Vagina (tissue), 2 donors: Measurements from ENCODE around the gene PRR30. TPM values are rescaled to one million over a fixed set of nuclear protein-coding genes. Genes with fewer than 3 reads are reported as not detected.
A peak's percentile ranks its signal among the peaks of the same experiment; 100 is the strongest.

Source experiments
- DNase-seq, 2 donors: peaks; one replicate each; pipeline ENCODE4 v3.0.0-alpha.2; 2017; ENCODE audit errors: extremely low spot score in 2 of 2
- H3K27ac ChIP-seq: fragments of 200-600 bp; sonication (generic); one replicate; pipeline ENCODE4 v1.5.1; 2019
- H3K27me3 ChIP-seq: fragments of 200-600 bp; sonication (generic); one replicate; pipeline ENCODE4 v1.5.1; 2019
- H3K36me3 ChIP-seq, 2 donors: fragments of 200-600 bp; sonication (generic); one replicate each; pipeline ENCODE4 v1.5.1; 2017 to 2019
- H3K4me1 ChIP-seq: fragments of 200-600 bp; sonication (generic); one replicate; pipeline ENCODE4 v1.5.1; 2019
- H3K4me3 ChIP-seq, 2 donors: fragments of 200-600 bp; sonication (generic); 1 replicate in 1 of 2; 2 replicates in 1 of 2; pipeline ENCODE4 v1.5.1; 2016 to 2019
- H3K9me3 ChIP-seq: fragments of 200-600 bp; sonication (generic); one replicate; pipeline ENCODE4 v1.5.1; 2019
- CTCF ChIP-seq, 3 experiments: fragments of 450-650 bp in 2 of 3; fragments of 200-600 bp in 1 of 3; sonication (generic) in 1 of 3; IDR thresholded peaks; one replicate each; pipeline ENCODE4 v1.5.1; 2017 to 2019; ENCODE audit warnings: antibody characterized with exemption in 3 of 3, mild to moderate bottlenecking in 2 of 3, moderate library complexity in 2 of 3
- POLR2A ChIP-seq, 2 donors: fragments of 450-650 bp; IDR thresholded peaks; one replicate each; pipeline ENCODE4 v1.6.1; 2017; ENCODE audit warnings: antibody characterized with exemption in 2 of 2, mild to moderate bottlenecking in 2 of 2, moderate library complexity in 2 of 2
- POLR2AphosphoS5 ChIP-seq, 2 donors: sonication (generic); formaldehyde crosslinking; IDR thresholded peaks; one replicate each; pipeline ENCODE4 v1.9.0; 2017; ENCODE audit warnings: antibody characterized with exemption in 2 of 2, mild to moderate bottlenecking in 2 of 2, low read depth in 1 of 2; ENCODE audit not compliant: insufficient read depth in 1 of 2
- intact Hi-C: fragments of 100-400 bp; cut with DNase I; formaldehyde crosslinking; loops from one replicate; pipeline ENCODE4 v1.15.1; 2023
- total RNA-seq: library from RNA; depleted of rRNA; stranded (reverse); fragments of >200 nt; gene quantifications from one replicate; pipeline ENCODE4 v1.2.3, GENCODE V29; 2016

Gene PRR30
- total RNA-seq, 1 donor from 2014 or later = not detected

DNA sequence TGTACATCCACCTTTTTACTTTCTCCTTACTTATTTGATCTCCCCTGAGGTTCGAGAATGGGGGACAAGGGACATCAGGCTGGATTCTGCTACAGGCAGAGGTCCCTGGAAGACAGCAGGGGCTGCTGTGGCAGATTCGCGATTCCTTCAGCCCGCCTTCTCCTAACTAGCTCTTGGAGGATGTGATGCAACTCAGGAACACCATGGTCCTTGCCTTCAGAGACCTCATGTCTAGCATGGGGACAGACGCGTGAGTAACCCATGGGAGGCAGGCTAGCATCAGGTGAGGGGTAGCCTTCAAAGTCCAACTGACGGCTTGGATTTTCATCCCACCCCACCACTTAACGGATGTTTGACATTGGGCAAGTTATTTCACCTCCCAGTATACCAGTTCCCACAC is 8.7 kb upstream of the PRR30 start:
- no peaks in the 10 kb centered on the region for H3K27me3 ChIP-seq
- H3K27ac ChIP-seq = no peak overlapping the region
- TF ChIP-seq CTCF (IDR thresholded peaks at IDR 0.05) (no peak), POLR2A (IDR thresholded peaks at IDR 0.05) (no peak), POLR2AphosphoS5 (IDR thresholded peaks at IDR 0.05; ENCODE audit: insufficient read depth in 1 of 2, low read depth in 1 of 2) (no peak)
- intact Hi-C loops = no loop called here
- no peaks in the 10 kb centered on the region for H3K36me3 ChIP-seq
- H3K4me3 ChIP-seq = no peak overlapping the region
- DNase-seq = no peak
- H3K4me1 ChIP-seq = no peaks in the 10 kb centered on the region
- no peaks in the 10 kb centered on the region for H3K9me3 ChIP-seq

DNA sequence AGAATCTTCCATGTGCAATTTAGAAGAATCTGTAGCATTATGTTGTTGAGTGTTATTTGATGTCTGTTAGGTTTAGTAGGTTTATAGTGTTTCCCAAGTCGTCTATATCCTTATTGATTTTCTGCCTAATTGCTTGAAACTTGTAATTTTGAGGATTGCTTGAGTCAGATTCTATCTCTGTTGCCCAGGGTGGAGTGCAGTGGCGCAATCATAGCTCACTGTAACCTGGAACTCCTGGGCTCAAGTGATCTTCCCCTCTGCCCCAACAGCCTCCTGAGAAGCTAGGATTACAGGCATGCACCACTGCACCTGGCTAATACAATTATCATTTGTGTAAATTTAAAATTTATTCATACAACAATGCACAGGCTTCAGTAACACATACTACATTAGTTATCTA is 6.5 kb upstream of the PRR30 start:
- no peak for TF ChIP-seq CTCF (IDR thresholded peaks at IDR 0.05)
- TF ChIP-seq POLR2A (IDR thresholded peaks at IDR 0.05) = no peak
- TF ChIP-seq POLR2AphosphoS5 (IDR thresholded peaks at IDR 0.05; ENCODE audit: insufficient read depth in 1 of 2, low read depth in 1 of 2) = no peak
- no peaks in the 10 kb centered on the region for H3K27me3 ChIP-seq
- H3K4me3 ChIP-seq = no peak overlapping the region
- H3K9me3 ChIP-seq = no peaks in the 10 kb centered on the region
- no peak overlapping the region for H3K27ac ChIP-seq
- no peaks in the 10 kb centered on the region for H3K36me3 ChIP-seq
- intact Hi-C loops = no loop called here
- no peaks in the 10 kb centered on the region for H3K4me1 ChIP-seq
- DNase-seq = no peak

DNA sequence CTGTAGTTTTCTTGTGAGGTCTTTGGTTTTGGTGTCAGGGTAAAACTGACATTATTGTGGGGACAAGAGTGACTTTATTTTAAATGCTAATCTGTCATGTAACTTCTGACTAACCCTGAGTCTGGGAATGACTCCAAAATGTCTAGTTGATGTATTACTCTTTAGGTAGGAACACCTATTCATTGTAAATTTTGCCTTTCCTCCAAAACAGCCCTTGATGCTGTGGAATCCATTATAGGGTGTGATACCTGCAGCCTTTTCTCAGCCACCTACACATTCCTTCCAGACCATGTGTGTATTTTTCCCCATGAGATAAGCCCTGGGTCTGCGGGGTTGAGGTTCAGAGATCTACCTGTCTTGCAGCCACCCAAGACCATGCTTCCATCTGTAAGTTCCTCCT is 4.1 kb upstream of the PRR30 start:
- TF ChIP-seq POLR2AphosphoS5 (IDR thresholded peaks at IDR 0.05; ENCODE audit: insufficient read depth in 1 of 2, low read depth in 1 of 2) = peak in 1 of 2 donors; percentile 7
- no peak for TF ChIP-seq CTCF (IDR thresholded peaks at IDR 0.05)
- no peaks in the 10 kb centered on the region for H3K4me1 ChIP-seq
- H3K9me3 ChIP-seq = no peaks in the 10 kb centered on the region
- no peak overlapping the region for H3K4me3 ChIP-seq
- H3K27ac ChIP-seq = no peak overlapping the region
- no peaks in the 10 kb centered on the region for H3K27me3 ChIP-seq
- no peak for DNase-seq
- intact Hi-C loops = no loop called here
- no peaks in the 10 kb centered on the region for H3K36me3 ChIP-seq

DNA sequence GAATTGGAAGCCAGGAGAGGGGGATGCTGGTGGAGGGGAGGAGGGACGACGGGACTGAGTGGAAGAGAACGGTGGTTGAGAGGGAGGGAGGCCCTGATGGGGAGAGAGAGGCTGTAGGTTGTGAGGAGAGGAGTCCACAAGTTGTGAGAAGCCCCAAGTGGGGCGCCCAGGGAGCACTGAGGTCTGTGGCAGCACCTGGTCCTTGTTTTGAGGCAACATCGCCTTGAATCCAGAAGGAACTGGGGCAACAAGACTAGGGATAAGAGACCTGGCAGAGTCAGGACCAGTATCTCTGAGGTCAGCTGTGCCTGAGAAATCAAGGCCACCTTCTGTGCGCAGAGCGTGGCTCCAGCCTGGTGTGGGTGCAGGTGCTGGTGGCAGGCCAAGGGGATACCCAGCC is 1.1 kb downstream of the PRR30 start:
- no peaks in the 10 kb centered on the region for H3K9me3 ChIP-seq
- H3K27me3 ChIP-seq = no peaks in the 10 kb centered on the region
- no peaks in the 10 kb centered on the region for H3K36me3 ChIP-seq
- DNase-seq = peak in 1 of 2 donors; percentile 91
- H3K4me3 ChIP-seq = no peak overlapping the region
- intact Hi-C loops = no loop called here
- TF ChIP-seq POLR2A (IDR thresholded peaks at IDR 0.05) (no peak), POLR2AphosphoS5 (IDR thresholded peaks at IDR 0.05; ENCODE audit: insufficient read depth in 1 of 2, low read depth in 1 of 2) (no peak), CTCF (IDR thresholded peaks at IDR 0.05) (no peak)
- no peak overlapping the region for H3K27ac ChIP-seq
- H3K4me1 ChIP-seq = peaks cover 9% of the 10 kb centered on the region

GRCh38 chr2:27137322-27137935 is 1.8 kb downstream of the PRR30 start:
- H3K36me3 ChIP-seq = no peaks in the 10 kb centered on the region
- no peak overlapping the region for H3K27ac ChIP-seq
- no peaks in the 10 kb centered on the region for H3K27me3 ChIP-seq
- TF ChIP-seq POLR2A (IDR thresholded peaks at IDR 0.05) (no peak), CTCF (IDR thresholded peaks at IDR 0.05) (no peak), POLR2AphosphoS5 (IDR thresholded peaks at IDR 0.05; ENCODE audit: insufficient read depth in 1 of 2, low read depth in 1 of 2) (no peak)
- DNase-seq = peak in 1 of 2 donors; percentile 90
- no peak overlapping the region for H3K4me3 ChIP-seq
- peaks cover 16% of the 10 kb centered on the region for H3K4me1 ChIP-seq
- H3K9me3 ChIP-seq = no peaks in the 10 kb centered on the region
- intact Hi-C loops = no loop called here
